NCI-H510A (cell line): ENCODE measurements around the gene AZU1.
A peak's percentile ranks its signal among the peaks of the same experiment; 100 is the strongest.

ENCODE experiments used
- DNase-seq: peaks from one replicate; lab custom pipeline; 2025; lab: John Stamatoyannopoulos, UW

The AZU1 gene

GRCh38 chr19:797528-798414, 29.9 kb upstream of the AZU1 start:
- DNase-seq: peak; percentile 89

DNA sequence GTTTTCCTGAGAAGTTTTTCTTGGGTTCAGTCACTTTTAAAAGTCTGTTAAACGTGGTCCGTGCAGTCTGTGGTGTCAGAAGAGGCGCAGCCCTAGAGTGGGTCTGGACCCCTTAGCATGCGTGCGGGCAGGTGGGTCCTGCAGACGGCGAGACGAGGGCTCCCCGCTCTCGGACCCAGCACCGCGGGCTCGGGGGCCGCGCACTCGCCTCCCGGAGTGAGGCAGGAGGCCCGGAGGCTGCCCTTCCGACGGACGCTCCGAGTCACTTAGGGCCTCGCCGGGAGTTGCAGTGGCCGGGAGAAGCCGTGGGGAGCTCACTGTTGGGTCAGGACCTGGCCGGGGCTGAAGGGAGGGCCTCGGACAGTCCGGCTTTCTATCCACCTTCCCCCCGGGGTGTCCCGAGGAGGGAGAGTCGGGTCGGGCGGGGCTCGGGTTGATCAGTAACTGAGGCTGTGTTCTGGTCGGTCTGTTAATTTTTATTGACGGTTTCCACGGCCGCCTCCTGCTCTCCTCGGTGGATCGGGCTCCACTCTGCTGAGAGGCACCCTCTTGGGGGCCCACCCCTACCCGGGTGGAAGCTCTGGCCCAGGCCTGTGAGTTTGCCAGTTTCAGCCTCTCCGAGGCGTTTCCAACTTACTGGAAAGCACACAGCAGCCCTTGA, 29.1 kb upstream of the AZU1 start:
- DNase-seq: no peak

DNA sequence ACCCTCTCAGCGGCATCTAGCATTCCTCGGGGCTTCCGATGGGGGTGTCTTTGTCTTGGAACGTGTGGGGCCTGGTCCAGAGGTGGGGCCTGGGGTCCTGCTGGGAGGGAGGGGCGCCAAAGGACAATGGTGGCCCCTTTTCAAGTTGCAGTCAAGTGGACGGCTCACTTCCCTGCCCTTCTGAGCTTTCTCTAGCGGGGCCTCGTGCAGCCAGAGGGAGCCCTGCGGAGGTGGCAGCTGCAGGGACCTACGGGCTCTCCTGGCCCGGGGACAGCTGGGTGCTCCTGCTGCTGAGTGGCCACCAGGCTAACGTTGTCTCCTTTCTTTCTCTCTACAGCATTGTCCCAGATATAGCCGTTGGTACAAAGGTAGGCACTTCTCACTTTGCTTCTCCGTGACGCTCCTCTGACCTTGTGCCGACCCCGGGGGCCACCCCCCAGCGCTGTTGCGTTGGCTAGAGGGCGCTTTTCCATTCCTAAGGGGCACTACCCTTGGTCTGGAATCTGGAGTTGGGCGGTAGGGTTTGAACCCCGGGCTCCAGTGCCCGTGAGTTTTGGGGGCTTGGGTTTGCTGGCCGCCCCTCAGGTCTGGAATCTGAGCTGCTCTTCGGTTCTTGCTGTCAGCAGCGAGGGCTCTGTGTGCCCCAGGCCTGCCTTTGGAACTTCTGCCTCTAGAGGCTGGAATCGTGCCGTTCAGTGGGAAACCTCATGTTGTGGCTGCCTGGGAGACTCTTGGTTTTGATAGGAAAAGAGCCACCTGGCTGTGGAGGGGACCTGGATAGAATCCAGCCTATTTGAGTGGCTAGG, 28.4 kb upstream of the AZU1 start:
- DNase-seq: no peak

DNA sequence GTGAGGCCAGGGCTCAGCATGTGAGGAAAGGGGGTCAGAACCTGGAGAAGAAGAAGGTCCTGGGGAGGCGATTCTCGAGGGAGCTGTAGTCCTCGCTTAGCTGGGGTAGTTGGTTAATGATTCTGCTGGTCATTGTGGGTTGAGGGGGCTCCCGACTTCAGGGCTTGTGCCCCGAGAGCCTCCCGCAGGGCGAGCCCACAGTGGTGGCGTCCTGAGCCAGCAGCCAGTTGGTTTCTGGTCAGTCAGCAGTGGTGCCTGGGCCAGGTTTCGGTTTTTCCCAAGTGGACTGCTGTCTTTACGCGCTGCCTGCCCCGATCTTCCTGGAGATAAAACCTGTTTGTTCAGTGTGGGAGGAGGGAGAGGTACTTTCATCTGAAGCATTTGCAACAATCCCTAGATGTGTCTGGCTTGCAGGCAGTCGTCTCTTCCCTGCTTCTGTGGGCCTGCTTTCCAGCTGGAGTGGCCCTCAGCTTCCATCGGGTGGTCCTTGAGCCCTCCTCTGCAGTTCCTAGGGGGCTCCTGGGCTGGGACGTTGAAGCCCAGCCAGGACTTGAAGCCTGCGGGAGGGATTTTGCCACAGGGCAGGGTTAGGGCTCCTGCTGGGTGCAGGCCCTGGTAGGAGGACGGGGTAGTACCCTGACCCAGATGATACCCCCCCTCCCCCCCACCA, 27.1 kb upstream of the AZU1 start:
- no peak for DNase-seq

GRCh38 chr19:801030-801860, 26.4 kb upstream of the AZU1 start:
- DNase-seq: no peak

DNA sequence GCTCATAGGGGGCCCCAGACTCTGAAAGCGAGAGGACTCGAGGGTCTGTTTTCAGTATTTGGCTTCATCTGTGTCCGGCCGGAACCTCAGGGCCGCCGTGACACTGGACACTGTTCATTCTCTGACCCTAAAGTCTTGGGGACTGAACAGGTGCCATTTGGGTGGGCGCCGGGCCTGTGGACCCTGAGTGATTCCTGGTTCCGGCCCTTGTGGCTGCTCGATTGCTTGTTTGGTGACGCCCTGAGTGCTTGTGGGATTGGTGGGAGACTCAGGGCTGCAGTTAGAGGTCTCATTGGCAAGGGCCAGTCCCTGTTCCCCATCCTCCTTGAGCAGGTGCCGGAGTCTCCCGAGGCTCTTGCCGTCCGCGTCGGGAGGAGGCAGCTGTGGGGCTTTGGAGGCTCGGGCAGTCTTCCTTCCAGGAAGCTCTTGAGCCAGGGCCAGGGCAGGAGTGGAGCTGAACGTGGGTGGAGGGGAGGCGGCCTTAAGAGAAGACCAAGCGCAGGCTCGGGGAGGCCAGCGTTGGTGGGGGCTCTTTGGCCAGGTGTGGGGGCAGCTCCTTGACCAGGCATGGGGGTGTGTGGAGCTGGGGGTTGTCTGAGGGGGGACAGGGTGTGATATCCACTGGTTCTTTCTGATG, 25.7 kb upstream of the AZU1 start:
- DNase-seq: no peak

DNA sequence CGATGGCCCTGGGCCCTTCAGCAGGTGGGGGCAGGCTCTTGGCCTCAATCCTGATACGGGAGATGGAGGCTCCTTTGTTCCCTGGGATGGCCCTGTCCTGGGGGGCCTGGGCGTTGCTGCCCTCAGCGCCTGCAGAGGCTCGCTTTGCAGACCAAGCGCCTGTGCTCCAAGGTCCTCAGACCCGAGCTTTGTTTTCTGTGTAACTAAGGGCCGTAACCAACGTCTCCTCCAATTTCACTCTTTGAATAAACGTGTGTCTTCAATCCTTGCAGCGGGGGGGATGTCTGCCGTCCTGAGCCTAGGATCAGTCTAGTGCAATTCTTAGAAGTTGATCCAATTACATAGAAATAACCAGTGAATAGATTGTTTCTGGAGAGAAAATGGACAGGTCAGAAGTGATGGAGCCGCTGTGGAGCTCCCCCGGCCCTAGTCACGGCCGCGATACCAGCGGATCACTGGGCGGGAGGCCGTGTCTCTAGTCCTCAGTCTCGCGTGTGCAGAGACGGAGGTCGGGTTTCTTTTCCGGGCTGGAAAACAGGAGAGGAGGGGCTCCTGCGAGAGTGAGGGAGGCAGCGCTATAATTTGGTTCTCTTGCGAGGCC, 25.0 kb upstream of the AZU1 start:
- no peak for DNase-seq

DNA sequence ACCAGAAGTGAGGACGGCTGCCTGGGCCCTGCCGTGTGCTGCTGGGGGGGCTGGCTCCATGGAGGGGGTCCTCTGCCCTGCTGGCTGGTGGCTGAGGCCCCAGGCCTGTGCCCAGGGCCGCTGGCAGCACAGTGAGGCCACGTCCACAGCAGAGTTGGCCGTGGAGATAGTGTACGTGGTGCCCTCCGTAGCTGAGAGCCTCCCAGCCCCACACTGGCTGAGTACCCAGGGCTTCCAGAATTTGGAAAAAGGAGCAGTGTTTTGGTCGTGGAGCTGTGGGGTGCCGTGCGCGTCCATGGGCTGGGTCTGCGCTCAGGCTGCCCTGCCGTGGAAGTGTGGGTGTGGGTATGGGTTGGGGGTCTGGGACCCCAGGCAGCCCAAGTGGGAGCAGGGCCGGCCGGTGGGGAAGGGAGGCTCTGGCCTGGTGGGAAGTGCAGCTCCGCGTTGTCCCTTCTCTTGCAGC, 24.5 kb upstream of the AZU1 start:
- DNase-seq: no peak

- no peak for DNase-seq
Measured at GRCh38 chr19:803686-804418, 23.8 kb upstream of the AZU1 start.

GRCh38 chr19:804419-805165, 23.0 kb upstream of the AZU1 start:
- no peak for DNase-seq

GRCh38 chr19:805166-805551, 22.5 kb upstream of the AZU1 start:
- no peak for DNase-seq

GRCh38 chr19:805600-806550, 21.8 kb upstream of the AZU1 start:
- no peak for DNase-seq

- DNase-seq: no peak
Measured at GRCh38 chr19:806815-807421, 20.7 kb upstream of the AZU1 start.

- no peak for DNase-seq
Measured at GRCh38 chr19:807627-808422, 19.8 kb upstream of the AZU1 start.

DNA sequence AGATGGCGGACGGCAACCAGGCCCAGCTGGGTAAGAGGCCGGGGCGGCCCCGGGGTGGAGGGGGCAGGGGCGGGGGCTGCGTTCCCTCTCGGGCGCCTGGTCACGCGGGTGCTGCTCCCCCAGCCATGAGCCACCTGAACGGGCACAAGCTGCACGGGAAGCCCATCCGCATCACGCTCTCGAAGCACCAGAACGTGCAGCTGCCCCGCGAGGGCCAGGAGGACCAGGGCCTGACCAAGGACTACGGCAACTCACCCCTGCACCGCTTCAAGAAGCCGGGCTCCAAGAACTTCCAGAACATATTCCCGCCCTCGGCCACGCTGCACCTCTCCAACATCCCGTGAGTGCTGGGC, 19.2 kb upstream of the AZU1 start:
- no peak for DNase-seq

GRCh38 chr19:810077-810855, 17.4 kb upstream of the AZU1 start:
- DNase-seq: no peak
